Activated CD4-positive, CD25-positive, alpha-beta regulatory T cell treated with anti-CD3 and anti-CD28 coated beads, Interleukin-2, amount 50 U/mL, for 72 hours (primary cell): ENCODE results near the gene UVRAG.
"Not testable (repeated sequence)": the region's sequence is repeated elsewhere in the genome, so short reads cannot be mapped to it uniquely, and the experiment has no call there.

Source experiments
- DNase-seq: peaks from one replicate; pipeline ENCODE4 v3.0.0; 2021

UVRAG gene

DNA sequence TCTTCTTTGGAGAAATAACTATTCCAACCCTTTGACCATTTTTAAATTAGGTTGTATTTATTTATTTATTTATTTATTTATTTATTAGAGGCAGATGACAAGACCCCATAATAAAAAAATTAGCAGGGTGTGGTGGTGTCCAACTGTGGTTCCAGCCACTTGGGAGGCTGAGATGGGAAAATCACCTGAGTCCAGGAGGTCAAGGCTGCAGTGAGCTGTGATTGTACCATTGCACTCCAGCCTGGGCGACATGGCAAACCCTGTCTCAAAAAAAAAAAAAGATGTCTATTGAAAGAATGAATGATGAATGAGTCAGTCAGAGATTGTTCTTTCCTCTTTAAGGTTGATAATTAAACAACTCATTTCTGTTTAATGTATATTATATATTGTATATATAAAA is 261.7 kb downstream of the UVRAG start:
- DNase-seq: no peak

DNA sequence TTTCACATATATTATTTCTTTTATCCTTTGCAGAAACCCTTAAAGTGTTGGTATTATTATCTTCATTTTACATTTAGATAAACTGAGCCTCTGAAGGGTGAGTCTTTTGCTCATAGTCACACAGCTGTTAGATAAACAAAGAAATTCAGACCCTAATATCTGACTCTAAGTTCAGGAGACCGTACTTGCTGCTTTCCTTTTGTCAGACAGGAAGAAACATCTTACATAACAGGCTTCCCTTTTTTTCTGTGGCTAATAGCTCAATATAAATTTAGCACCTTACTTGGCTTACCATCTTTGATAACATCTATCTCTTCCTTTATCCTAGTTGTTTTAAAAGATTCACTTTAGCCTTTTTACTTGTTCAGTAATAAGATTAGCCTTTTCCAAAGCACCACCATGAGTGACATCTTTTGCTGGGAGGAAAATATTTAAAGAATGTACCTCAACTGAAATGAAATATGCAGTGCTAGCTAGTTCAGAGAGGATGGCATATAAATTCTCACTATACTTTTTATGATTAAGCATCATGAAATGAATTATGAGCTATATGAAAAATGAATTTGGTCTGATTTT is 262.7 kb downstream of the UVRAG start:
- no peak for DNase-seq

DNA sequence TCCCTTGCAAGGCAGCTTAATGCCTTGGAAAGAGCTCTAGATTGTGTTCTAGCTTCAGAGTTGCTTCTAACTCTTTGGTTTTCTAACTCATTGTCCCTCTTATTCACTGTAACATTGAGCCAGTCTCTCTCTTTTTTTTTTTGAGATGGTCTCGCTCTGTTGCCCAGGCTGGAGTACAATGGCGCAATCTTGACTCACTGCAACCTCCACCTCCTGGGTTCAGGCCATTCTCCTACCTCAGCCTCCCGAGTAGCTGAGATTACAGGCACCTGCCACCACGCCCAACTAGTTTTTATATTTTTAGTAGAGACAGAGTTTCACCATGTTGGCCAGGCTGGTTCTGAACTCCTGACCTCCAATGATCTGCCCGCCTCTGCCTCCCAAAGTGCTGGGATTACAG is 266.1 kb downstream of the UVRAG start:
- DNase-seq: not testable (repeated sequence)

DNA sequence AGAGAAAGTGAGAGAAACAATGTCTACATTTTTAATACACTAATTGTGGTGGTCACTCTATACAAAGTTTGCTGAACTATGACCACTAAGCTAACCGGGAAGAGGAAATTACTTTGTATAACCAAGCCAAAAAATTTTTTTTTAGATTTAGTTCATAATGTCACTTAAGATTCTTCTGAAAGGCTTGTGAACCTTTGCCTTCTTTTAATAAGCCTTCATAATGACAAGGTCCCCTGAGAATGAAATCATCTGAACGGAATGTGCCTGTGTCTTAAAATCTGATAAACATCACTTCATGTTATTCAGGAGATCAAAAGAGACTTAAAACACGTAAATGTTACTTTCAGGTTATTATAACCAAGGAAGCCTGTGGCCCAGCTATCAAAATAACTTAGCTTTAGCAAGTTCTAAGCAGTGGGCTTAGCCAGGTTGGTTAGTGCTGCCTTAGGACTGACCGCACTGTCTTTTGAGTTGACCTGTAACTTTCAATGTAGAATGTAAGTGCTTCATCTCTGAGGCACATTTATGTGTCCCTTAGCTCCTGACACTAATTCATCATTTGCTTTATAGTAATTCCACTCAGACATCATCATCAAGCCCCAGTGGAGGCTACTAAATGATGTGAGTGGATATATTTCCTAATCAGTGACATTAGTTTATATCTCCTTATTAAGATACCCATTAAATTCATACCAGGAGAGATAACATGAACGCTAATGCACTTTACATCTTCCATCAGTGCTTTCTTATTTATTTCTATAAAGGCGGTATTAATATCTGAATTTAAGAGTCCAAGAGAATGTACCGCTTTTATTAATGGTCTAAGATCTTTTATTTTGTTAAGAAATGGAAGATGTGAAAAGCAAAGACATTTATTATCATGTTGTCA is 268.8 kb downstream of the UVRAG start:
- no peak for DNase-seq

DNA sequence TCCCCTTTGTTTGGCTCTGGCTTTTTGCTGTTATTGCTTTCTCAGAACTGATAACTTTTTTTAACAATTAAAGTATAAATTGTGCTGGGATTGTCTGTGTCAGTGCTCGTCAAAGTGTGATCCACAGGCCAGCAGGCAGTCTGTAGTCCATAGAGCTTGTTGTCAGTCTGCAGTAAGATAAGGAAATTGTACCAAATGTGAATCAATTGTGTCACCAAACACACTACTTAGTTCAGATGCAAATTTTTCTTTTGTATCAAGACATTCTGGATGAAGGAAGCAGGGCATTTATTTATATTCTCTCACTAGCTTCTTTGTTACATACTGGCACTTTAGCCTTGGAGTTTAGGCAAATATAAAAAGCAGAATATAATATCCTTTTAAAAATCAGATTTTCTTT is 270.3 kb downstream of the UVRAG start:
- DNase-seq: no peak

DNA sequence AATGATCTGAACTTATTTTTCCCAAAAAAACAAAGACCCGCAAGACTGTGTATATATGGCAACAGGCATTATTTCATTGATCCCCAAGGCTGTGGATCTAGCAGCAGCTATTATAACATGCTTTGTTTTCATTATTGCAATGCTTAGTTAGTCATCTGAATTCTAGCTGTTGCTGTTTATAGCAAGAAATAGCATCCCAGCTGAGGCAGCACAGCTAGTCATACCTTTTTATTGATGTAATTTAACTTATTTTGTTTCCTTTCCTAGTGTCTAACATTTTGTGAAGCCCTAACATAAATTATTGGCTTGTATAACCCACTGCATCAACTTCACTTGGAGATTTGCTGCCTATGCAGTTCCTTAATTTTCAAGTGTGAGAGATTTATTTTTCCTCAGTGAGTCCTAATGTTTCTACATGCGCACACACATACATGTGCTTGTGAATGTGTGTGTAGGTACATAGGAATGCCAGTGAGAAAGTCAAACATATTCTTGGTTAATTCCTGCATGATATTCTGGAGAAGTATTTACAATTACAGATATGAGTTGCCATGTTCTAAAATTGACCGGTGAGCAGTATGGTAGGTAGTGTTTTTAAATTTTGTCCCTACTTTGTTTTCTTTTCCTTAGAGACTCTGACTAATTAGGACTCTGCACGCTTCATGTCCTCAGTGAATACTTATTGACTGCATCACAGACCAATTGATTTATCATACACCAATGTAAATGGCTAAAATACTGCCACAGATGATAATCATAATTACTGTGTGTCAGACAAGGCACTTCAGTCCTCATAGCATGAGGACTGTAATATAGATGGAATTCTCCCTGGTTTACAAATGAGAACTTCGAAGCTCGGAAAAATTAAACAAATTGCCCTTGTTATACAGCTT is 272.0 kb downstream of the UVRAG start:
- DNase-seq: no peak

DNA sequence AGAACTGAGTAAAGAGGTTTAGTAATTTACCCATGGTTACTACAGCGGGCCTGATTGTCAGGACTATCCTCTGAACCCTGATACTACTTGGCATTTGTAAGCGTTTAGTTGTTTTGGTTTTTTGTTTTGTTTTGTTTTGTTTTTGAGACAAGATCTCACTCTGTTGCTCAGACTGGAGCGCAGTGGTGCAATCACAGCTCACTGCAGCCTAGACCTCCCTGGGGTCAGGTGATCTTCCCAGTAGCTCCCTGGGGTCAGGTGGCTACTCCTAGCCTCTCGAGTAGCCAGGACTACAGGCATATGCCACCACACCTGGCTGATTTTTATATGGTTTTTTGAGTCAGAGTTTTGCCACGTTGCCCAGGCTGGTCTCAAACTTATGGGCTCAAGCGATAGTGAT is 272.7 kb downstream of the UVRAG start:
- DNase-seq: no peak

DNA sequence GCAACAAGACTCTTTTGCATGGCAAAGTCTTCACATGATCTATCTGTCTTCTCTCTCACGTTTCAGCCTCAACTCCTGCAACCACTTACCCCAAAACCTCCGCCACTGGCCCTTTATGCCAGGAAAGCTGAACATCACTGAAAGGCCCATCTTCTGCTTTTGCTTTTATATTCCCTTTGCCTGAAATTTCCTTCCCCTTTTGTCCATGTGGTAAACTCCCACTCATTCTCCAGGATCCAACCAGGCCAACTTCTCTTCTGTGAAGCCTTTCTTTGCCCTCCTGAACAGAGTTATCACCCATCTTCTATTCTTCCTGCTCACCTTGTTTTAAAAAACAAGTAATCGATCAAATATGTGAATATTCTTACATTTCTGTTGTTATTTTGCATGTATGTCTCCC is 273.5 kb downstream of the UVRAG start:
- DNase-seq: no peak

DNA sequence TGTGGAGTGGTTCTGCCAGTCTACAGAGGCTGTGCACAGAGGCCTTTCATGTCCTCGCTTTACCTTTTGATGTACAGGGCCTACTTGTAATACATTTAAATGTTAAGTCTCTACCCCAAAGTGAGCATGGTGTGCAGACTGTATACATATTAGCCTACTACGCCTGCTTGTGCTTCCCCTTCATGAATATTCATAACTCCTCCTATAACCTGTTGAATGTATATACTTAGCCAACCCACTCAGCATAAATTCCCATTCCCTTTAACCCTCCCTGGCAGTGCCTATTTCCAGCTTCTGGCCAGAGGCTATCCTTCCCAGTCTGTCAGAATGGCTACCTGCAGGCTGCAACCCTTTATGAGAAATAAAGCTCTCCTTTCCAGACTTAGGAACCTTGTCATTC is 275.2 kb downstream of the UVRAG start:
- no peak for DNase-seq

DNA sequence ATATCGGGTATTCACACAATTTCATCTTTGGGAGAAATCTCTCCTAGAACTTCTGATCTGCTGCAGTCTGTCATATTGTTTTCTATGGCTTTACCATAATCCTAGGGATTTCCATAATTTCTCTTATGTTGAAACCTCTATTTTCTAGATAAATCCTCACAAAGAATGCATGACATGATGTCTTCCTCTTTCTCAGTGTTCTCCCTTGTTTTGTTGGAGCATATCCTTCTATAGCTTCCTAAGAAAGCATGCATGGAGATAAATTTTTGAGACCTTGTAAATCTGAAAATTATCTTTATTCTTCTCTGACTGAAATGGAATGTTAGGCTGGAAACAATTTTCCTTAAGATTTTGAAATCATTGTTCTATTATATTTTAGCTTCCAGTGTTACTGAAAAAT is 275.8 kb downstream of the UVRAG start:
- no peak for DNase-seq

DNA sequence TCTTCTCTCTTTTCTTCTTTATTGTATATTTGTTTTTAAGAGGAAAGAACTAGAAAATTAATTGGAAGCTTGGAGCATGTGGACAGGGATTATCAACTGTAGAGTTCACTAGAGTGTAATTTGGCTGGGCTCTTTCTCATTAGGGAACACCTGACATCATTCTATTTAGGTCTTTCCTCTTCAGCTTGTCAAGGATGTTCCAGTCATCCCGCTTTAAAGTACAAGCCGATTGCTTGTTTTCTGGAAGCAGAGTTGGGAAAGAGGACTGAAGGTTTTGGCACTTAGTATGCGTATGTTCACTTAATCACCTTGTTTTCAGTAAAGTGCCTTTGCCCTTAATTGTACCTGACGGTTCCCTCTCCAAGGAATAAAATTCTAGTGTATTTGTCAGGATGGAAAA is 279.7 kb downstream of the UVRAG start:
- DNase-seq: no peak

DNA sequence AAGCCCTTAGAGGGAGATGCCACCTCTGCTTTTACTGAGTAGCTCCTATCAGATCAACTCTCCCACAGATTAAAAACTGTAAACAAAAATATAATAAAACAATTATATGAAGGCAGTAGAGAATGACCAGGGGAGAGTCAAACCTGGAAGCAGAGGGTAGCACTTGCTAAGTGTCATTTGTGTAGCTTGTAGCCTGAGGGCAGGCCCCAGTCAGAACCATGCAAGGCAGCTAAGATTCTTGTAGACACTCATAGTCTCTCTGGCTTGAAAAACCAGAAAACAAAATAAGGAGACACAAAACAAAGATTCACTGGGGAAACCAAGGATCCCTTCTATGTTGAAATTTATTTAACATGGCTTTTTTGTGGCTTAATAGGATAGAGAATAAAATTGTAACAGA is 280.9 kb downstream of the UVRAG start:
- DNase-seq: no peak

DNA sequence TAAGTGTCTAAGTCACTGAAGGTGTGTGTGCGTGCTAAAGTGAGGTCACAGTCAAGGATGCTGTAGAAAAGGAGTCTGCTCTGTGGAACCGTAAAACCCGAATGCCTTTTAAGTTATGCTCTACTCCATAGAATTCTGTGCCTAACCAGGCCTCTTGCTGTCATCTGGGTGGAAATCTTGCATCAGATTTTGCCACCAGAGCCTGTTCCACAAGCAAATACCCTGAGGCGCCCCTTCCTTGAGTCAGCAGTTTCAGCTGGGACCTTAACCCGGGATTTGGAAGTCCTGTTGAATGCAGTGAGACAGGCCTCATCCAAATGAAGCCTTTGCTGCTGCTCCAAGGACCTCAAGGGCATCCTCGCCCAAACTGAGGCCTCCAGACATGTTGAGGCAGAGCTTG is 281.5 kb downstream of the UVRAG start:
- no peak for DNase-seq

DNA sequence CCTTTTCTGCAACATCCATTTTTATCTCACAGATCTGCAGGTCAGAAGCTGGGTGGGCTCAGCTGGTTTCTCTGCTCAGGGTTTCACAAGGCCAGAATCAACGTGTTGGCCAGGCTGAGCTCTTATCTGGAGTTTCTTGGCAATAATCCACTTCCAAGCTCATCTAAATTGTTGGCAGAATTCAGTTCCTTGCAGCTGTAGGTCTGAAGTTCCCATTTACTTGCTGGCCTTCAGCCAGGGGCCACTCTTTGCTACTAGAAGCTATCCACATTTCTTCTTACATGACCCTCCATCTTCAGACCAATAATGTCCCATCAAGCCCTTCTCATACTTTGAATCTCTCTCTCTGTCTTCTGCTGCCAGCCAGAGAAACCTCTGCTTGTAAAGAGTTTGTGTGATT is 287.8 kb downstream of the UVRAG start:
- no peak for DNase-seq

DNA sequence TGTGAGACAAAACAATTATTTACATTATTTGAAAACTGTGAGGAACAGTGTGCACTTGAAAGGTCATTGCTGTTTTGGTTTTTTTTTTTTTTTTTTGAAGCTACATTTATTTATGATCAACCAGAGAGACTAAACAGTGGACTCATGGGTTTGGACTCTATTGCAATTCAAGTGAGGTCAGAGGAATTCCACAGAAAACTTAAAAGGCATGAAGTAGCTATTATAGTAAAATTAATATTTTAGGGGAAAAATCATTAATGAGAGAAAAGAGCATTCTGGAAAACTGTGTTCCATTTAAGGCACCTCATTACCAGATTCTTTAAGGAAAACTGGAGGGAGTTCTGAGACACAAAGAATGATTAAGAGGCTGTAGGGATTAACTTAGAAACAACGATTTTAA is 288.4 kb downstream of the UVRAG start:
- no peak for DNase-seq

DNA sequence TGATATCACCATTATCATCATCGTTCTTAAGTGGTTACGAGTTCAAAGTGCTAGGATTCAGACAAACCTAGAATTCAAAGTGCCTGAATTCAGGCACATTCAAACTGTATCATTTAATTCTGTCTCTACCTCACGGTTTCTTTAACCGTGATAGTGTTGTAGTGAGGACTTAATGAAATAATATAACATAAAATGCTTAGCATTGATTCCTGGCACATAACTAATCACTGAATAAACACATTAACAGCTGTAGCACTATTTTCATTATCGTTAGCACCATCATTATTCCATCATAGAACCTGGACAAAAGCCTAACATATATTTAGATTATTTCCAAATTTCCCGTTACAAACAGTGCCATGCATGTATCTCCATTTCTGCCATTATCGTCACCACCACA is 289.3 kb downstream of the UVRAG start:
- DNase-seq: no peak

DNA sequence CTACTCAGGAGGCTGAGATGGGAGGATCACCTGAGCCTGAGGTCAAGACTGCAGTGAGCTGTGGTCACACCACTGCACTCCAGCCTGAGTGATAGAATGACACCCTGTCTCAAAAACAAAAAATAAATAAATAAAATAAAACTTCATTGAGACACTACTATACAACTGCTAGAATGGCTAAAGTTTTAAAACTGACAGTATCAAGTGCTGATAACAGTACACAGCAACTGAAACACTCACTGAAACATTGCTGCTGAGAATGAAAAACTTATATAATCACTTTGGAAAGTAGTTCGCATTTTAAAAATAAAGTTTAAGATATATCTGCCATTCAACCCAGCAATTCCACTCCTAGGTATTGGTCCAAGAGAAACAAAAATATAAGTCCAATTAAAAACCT is 290.6 kb downstream of the UVRAG start:
- no peak for DNase-seq

DNA sequence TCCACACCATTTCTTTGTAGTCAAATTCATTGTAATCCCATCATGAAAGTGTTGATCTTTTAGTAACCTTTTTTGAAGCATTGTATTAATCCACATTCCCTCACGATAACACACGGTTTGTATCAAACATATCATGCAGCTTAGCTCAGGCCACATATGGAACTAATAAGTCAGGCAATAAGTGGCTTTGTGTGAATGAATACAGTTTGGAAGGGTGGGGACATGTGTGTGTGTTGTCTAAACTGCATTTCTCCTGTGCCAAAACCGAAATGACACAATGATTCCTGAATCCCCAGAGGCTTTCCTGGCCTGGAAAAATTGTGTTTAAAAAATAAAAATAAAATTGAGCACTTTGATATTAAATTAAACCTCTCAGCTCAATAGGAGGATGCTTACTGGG is 293.0 kb downstream of the UVRAG start:
- no peak for DNase-seq

DNA sequence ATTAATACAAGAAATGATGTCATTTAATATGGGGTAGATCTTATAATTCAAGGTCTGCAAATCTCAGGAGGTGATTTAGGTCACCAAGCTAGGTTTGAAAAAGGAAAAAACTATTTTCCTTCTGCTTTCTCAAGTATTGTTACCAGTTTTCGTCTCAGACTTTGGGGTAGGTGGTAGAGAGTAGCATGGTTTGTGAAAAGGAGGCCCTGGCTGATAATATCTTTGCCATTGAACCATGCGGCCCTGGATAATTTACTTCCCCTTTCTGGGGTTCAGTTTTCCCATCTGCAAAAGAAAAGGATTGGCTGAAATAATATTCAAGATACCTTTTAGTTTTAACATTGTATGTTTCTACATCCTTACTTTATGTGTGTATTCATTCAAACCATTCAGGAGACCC is 299.2 kb downstream of the UVRAG start:
- no peak for DNase-seq

DNA sequence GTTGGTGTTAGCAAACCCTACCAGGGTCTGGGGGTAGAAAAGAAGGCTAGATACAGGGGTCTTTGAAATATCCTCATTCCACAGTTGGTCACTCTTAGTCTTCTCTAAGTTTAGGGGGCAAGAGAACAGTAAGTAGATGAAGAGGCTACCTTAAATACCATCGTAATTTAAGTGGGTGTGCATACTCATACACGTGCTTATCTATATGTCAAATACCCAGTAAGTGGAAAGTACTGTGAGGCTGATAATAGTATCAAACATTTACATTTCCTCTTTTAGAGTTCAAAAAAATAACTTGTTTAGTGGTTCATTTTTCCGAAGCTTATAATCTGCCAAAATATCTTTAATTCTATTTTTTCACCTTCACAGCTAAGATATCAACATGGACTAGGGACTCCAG is 300.5 kb downstream of the UVRAG start:
- no peak for DNase-seq

DNA sequence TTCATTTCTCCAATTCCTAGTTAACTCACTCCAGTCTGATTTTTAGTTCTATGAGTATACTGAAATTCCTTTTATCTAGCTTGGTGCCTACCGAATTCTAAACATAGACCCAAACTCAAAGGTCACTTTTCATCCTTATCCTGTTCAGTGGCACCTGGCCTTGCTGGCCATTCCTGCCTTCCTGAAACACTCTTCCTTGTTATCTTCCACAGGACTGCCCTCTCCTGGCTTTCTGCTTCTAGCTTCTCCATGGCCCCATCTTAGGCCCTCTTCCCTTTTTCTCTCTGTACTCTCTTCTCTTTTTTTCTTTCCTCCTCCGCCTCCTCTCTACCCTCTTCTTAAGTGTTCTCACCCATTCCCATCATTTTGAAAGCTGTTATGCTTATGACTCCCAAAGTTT is 304.0 kb downstream of the UVRAG start:
- no peak for DNase-seq

DNA sequence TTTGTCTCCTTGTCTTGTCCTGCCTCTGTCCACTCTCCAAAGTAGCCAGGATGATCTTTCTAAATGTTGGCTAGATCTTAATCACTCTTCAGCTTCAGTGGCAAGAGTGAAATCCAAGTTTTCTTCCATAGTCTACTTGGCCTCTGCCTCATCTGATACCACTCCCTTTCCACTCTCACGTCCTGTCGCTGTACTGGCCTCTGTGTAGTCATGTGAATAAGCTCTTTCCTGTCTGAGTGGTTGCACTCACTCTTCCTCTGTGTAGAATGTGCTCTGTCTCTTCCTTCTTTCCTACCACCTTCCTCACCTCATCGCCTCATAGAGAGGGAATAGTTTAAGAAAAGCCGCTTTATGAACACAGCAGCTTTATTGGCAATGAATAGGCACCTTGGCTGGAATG is 304.8 kb downstream of the UVRAG start:
- no peak for DNase-seq

DNA sequence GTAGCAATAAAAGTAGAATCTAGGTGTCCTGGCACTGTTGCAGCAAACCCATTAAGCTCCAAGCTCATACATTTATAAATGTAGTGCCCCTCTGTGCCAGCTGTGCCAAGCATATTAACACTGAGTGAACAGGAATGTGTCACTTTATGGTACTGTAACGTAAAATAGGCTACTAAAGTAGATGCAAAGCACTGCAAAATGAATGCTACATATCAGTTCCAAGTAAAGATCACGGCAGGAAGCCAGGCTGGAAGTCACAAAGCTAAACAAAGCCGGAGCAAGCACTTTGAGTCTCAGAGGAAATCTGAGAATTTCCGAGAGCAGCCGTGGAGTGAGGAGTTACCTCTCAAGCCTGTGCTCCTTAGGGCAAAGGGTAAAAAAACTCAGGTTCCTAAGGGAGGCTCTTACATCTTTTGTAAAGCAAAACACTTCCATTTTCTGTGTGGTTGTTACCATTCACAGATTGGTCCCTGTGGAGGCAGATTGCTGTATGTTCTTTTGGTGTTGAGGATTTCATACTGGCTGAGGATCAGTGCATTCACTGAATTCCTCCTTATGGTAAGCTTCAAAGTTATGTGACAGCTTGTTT is 305.6 kb downstream of the UVRAG start:
- DNase-seq: no peak

DNA sequence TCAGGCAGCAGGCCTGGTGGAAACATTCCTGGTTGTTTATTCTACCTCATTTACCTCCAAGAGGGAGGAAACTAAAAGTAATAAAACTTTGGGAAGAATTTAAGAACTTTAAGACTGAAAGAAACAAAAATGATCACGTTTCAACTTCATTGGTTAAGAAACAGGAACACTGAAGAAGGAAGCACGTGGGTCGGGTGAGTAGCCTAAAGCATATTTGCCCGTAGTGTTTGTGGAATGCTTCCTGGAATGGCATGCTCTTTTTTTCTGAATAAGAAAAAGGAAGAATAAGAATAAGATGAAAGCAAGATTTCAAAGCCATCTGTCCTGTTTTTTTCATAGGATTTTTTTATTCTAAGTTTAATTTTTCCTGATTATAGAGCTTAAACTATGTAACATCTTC is 308.2 kb downstream of the UVRAG start:
- DNase-seq: no peak
